ENCODE results near the gene PPT2.

The PPT2 gene

GRCh38 chr6:32158052-32158451 is 4.1 kb downstream of the PPT2 start:
- no peak for TF ChIP-seq CTCF (IDR thresholded peaks at IDR 0.05)
- no peak overlapping the region for H3K4me3 ChIP-seq (ENCODE audit: low read depth in 1 of 2, low read length in 1 of 2)
- no peaks in the 10 kb centered on the region for H3K9me3 ChIP-seq
- peaks cover 23% of the 10 kb centered on the region for H3K27me3 ChIP-seq
- H3K4me1 ChIP-seq (ENCODE audit: control insufficient read depth in 1 of 2, insufficient read depth in 1 of 2, low read depth in 1 of 2, low read length in 1 of 2) = peaks cover 15 to 17% of the 10 kb centered on the region in 2 experiments
- H3K36me3 ChIP-seq = no peaks in the 10 kb centered on the region
- no peak overlapping the region for H3K27ac ChIP-seq

GRCh38 chr6:32163559-32164258 is 9.8 kb downstream of the PPT2 start:
- H3K9me3 ChIP-seq = no peaks in the 10 kb centered on the region
- no peak for TF ChIP-seq CTCF (IDR thresholded peaks at IDR 0.05)
- no peak overlapping the region for H3K27ac ChIP-seq
- peaks cover 18% of the 10 kb centered on the region for H3K36me3 ChIP-seq
- H3K4me3 ChIP-seq (ENCODE audit: low read depth in 1 of 2, low read length in 1 of 2) = no peak overlapping the region
- no peaks in the 10 kb centered on the region for H3K4me1 ChIP-seq (ENCODE audit: control insufficient read depth in 1 of 2, insufficient read depth in 1 of 2, low read depth in 1 of 2, low read length in 1 of 2)
- no peaks in the 10 kb centered on the region for H3K27me3 ChIP-seq

DNA sequence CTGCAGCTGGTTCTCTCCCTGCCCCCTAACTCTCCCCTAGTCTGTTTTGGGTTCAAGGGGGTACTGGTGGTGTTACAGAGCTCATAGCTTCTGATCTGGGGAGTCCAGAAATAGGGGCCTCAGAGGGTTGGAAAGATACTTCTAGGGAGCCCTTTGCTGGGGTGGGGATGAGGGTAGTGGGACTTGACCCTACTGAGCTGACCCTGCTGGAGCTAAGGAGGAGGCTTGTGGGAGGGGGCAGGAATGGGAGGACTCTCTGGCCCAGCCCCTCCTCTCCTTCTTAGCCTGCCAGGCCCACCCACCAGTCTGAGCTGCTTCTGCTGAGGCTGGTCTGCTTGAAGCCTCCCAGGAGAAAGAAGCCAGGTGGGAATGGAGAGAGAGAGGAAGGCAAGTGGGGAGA is 10.4 kb downstream of the PPT2 start, which contains the start of gene EGFL8:
Gene EGFL8 (plus strand): TSS at position 301 of the 400 bp plus-strand sequence. CDS start 1,571 bp downstream, outside the sequence.
- Histone ChIP-seq H3K36me3 (peaks cover 24% of the 10 kb centered on the region), H3K27ac (no peak within 1 kb of the TSS), H3K9me3 (no peaks in the 10 kb centered on the region), H3K4me3 (ENCODE audit: low read depth in 1 of 2, low read length in 1 of 2) (no peak within 1 kb of the TSS), H3K4me1 (ENCODE audit: control insufficient read depth in 1 of 2, insufficient read depth in 1 of 2, low read depth in 1 of 2, low read length in 1 of 2) (no peaks in the 10 kb centered on the region), H3K27me3 (no peaks in the 10 kb centered on the region)
- TF ChIP-seq CTCF (IDR thresholded peaks at IDR 0.05) = no peak

DNA sequence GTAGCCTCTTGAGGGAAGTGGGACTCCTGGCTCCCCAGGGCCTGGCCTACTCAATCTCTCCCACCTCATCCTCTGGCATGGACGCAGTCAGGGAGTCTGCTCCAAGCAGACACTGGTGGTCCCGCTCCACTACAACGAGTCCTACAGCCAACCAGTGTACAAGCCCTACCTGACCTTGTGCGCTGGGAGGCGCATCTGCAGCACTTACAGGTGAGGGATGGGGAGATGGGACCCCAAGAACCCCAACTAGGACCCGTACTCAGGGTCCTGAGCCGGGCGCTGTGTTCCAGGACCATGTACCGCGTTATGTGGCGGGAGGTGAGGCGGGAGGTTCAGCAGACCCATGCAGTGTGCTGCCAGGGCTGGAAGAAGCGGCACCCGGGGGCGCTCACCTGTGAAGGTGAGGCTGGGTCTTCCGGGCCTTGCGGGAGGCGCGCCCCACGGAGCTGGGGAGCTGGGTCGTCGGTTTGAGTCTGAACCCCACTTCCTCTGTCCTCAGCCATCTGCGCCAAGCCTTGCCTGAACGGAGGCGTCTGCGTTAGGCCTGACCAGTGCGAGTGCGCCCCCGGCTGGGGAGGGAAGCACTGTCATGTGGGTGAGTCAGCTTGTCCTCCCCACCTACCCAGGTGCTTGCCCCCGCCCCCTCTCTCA is 12.6 kb downstream of the PPT2 start:
- Histone ChIP-seq H3K9me3 (no peaks in the 10 kb centered on the region), H3K27ac (no peak overlapping the region), H3K27me3 (no peaks in the 10 kb centered on the region), H3K36me3 (peaks cover 44% of the 10 kb centered on the region), H3K4me1 (ENCODE audit: control insufficient read depth in 1 of 2, insufficient read depth in 1 of 2, low read depth in 1 of 2, low read length in 1 of 2) (no peaks in the 10 kb centered on the region), H3K4me3 (ENCODE audit: low read depth in 1 of 2, low read length in 1 of 2) (no peak overlapping the region)
- TF ChIP-seq CTCF (IDR thresholded peaks at IDR 0.05) = no peak

DNA sequence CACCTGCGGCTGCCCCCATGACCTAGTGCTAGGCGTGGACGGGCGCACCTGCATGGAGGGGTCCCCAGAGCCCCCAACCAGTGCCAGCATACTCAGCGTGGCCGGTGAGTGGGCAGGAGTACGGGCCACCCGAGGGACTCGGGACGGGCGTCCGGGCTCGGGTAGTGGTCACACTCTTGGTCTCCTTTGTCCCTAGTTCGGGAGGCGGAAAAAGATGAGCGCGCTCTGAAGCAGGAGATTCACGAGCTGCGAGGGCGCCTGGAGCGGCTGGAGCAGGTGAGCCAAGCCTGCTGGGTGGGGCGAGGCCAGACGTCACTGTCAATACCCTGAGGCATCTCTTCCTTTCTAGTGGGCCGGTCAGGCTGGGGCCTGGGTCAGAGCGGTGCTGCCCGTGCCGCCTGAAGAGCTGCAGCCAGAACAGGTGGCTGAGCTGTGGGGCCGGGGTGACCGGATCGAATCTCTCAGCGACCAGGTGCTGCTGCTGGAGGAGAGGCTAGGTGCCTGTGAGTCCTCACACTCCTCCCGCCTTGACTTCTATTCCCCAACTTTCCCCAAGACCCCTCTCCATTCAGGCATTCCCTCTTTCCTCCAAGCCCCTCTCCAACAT is 13.3 kb downstream of the PPT2 start:
- no peaks in the 10 kb centered on the region for H3K9me3 ChIP-seq
- H3K4me3 ChIP-seq (ENCODE audit: low read depth in 1 of 2, low read length in 1 of 2) = no peak overlapping the region
- no peaks in the 10 kb centered on the region for H3K27me3 ChIP-seq
- H3K4me1 ChIP-seq (ENCODE audit: control insufficient read depth in 1 of 2, insufficient read depth in 1 of 2, low read depth in 1 of 2, low read length in 1 of 2) = no peaks in the 10 kb centered on the region
- H3K36me3 ChIP-seq = peaks cover 44% of the 10 kb centered on the region
- H3K27ac ChIP-seq = no peak overlapping the region
- TF ChIP-seq CTCF (IDR thresholded peaks at IDR 0.05) = no peak

Data from neutrophil (primary cell).